ENCODE results near the gene APPBP2. TPM values are rescaled to one million over a fixed set of nuclear protein-coding genes. Genes with fewer than 3 reads are reported as not detected.

Gene APPBP2
- total and polyA plus RNA-seq, 12 donors, result 5.5 to 63.4 (median 36.1) TPM

GRCh38 chr17:60398227-60398959, 127.6 kb downstream of the APPBP2 start:
- Histone ChIP-seq H3K4me3 (no peak overlapping the region), H3K27ac (peak overlapping the region in 3 of 5 donors; percentile 40 to 61 (median 58)), H3K36me3 (replicated peaks in 1 of 2) (no peaks in the 10 kb centered on the region), H3K9me3 (replicated peaks in 1 of 3) (no peaks in the 10 kb centered on the region), H3K4me1 (replicated peaks in 1 of 2) (no peaks in the 10 kb centered on the region), H3K27me3 (no peaks in the 10 kb centered on the region)
- intact Hi-C loops (cut with DNase I), result loop anchor here in 1 of 2 donors (10.0 kb wide), 1 partner anchor 164 kb away; no protein-coding TSS in a partner anchor
- 64 to 77% (median 69%) methylated on average over 3 of the region's 3 CpGs for WGBS, 4 donors
- DNase-seq, result peak in 1 of 7 donors; percentile 10
- TF ChIP-seq CTCF (IDR thresholded peaks at IDR 0.05), result no peak
- TF ChIP-seq POLR2A (IDR thresholded peaks at IDR 0.05), result no peak

- TF ChIP-seq POLR2A (IDR thresholded peaks at IDR 0.05) (no peak), CTCF (IDR thresholded peaks at IDR 0.05) (no peak)
- Histone ChIP-seq H3K9me3 (replicated peaks in 1 of 3) (no peaks in the 10 kb centered on the region), H3K36me3 (replicated peaks in 1 of 2) (no peaks in the 10 kb centered on the region), H3K27me3 (no peaks in the 10 kb centered on the region), H3K27ac (no peak overlapping the region), H3K4me3 (no peak overlapping the region), H3K4me1 (replicated peaks in 1 of 2) (no peaks in the 10 kb centered on the region)
- intact Hi-C loops (cut with DNase I), result loop anchor here in 1 of 2 donors (10.0 kb wide), 1 partner anchor 162 kb away; no protein-coding TSS in a partner anchor
- WGBS, 4 donors, result 71 to 79% (median 76%) methylated on average over 3 of the region's 3 CpGs
- DNase-seq, result no peak
Measured at GRCh38 chr17:60396412-60396811, 129.6 kb downstream of the APPBP2 start.

GRCh38 chr17:60395508-60396065, 130.5 kb downstream of the APPBP2 start:
- Histone ChIP-seq H3K9me3 (replicated peaks in 1 of 3) (no peaks in the 10 kb centered on the region), H3K4me1 (replicated peaks in 1 of 2) (peaks cover 0 to 3% of the 10 kb centered on the region in 2 donors), H3K27ac (no peak overlapping the region), H3K4me3 (no peak overlapping the region), H3K27me3 (no peaks in the 10 kb centered on the region), H3K36me3 (replicated peaks in 1 of 2) (no peaks in the 10 kb centered on the region)
- DNase-seq, result no peak
- intact Hi-C loops (cut with DNase I), result loop anchor here in 1 of 2 donors (10.0 kb wide), 1 partner anchor 161 kb away; no protein-coding TSS in a partner anchor
- WGBS, 4 donors, result 75 to 81% (median 79%) methylated on average over 4 of the region's 4 CpGs
- TF ChIP-seq POLR2A (IDR thresholded peaks at IDR 0.05), result no peak
- no peak for TF ChIP-seq CTCF (IDR thresholded peaks at IDR 0.05)

- 85 to 95% (median 90%) methylated on average over 17 of the region's 17 CpGs for WGBS, 4 donors
- H3K9me3 ChIP-seq (replicated peaks in 1 of 3), result no peaks in the 10 kb centered on the region
- peaks cover 0 to 18% of the 10 kb centered on the region in 2 donors for H3K4me1 ChIP-seq (replicated peaks in 1 of 2)
- H3K4me3 ChIP-seq, result no peak overlapping the region
- intact Hi-C loops (cut with DNase I), result loop anchor here in 1 of 2 donors (5.0 to 10.0 kb wide), 2 partner anchors 37 to 159 kb away; no protein-coding TSS in a partner anchor
- H3K27me3 ChIP-seq, result no peaks in the 10 kb centered on the region
- H3K27ac ChIP-seq, result peak overlapping the region in 1 of 5 donors; percentile 15
- no peak for TF ChIP-seq CTCF (IDR thresholded peaks at IDR 0.05)
- no peak for TF ChIP-seq POLR2A (IDR thresholded peaks at IDR 0.05)
- DNase-seq, result no peak
- no peaks in the 10 kb centered on the region for H3K36me3 ChIP-seq (replicated peaks in 1 of 2)
Measured at GRCh38 chr17:60393840-60394723, 132.0 kb downstream of the APPBP2 start.
